Activated CD8-positive, alpha-beta memory T cell treated with anti-CD3 and anti-CD28 coated beads for 48 hours (primary cell): ENCODE data around the gene HMGB2.

Source experiments
- DNase-seq, 3 experiments: peaks; one replicate each; pipeline ENCODE4 v3.0.0-alpha.2; 2020; ENCODE audit warnings: low read depth in 2 of 3, low spot score in 2 of 3

The HMGB2 gene

DNA sequence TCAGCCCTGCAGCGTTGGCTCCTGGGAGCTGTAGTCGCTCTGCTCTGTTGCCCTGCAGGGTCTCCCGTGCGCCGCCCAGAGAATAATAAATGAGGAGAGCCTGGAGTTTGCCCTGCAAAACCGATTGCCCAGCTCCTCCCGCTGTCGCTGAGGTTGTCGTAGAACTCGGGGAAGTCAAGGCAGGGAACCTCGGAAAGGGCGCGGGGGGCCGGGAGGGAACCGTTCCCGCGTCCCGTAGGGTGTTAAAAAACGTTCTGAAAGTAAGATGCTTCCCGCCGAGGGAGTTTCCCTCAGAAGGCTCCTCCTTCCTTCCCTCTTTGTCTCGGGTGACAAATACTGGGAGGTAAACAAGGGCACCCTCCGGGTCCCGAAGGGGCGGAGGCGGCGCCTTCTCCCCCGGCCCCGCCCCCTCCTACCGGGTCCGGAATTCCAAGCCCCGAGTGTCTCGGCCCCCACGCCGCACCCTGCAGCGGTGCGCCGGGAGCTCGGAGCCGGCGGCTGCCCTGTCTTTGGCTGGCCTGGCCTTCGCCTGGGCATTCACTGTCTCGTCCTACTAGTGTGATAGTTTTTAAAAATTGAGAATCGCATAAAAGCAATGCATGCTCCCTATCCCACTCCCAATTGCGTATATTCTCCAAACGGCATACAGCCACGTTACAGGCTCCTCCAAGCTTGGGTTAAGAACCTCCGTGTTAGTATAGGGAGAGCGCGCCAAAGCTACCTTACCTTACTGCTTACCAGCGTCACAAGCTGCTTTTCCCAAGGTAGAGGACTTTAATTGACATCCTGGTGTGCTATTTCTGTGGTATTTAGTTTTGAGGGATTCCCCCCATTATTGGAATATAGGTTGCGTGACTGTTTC lies 964 bp upstream of the HMGB2 start:
- DNase-seq: no peak

DNA sequence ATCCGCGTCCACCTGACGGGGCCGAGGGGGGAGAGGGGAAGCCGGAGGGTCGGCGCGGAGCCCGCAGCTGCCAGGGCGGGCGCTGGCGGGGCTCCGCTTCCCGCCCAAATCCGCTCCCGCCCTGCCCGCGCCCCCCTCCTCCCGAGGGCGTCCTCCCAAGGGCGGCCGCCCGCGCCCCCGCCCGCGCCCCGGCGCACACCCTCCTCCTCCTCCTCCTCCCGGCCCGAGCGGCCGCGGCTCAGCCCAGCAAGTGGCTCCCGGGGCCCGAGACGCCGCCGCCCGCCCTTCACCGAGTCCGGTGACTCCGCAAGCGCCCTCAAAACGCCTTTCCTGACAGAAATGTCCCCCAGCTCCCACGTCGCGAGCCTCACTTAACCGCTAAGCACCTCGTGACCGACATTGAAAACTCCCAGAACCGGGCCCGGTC lies 487 bp downstream of the HMGB2 start:
- DNase-seq: peak in 2 of 3 experiments; percentile 4 to 14

DNA sequence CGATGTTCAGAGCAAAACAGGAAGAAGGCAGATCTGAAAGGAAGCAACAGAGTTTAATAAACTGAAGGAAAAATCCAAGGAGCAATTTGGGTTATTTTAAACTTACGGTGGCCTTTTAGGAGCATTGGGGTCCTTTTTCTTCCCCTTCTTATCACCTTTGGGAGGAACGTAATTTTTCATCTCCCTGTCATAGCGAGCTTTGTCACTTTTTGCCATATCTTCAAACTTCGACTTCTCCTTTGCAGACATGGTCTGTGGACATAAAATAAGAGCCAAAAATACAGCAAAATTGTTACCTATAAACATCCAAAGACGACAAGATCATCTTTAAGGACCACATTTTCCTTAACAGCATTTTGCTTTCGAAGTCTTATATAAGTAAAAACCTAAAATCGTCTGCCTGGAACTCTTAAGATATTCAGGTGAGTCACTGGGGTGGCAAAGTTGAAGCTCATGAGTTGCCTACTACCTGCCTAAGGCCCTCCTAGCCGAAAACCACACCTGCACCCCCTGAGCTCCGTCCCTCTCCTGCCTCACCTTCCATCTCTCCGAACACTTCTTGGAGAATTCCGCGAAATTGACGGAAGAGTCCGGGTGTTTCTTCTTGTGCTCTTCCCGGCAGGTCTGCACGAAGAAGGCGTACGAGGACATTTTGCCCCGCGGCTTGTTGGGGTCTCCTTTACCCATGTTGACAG lies 1.0 kb downstream of the HMGB2 start:
- no peak for DNase-seq

- DNase-seq: no peak
Measured at GRCh38 chr4:173332021-173332487, 2.1 kb downstream of the HMGB2 start.

- no peak for DNase-seq
Measured at GRCh38 chr4:173330590-173330989, 3.6 kb downstream of the HMGB2 start.

DNA sequence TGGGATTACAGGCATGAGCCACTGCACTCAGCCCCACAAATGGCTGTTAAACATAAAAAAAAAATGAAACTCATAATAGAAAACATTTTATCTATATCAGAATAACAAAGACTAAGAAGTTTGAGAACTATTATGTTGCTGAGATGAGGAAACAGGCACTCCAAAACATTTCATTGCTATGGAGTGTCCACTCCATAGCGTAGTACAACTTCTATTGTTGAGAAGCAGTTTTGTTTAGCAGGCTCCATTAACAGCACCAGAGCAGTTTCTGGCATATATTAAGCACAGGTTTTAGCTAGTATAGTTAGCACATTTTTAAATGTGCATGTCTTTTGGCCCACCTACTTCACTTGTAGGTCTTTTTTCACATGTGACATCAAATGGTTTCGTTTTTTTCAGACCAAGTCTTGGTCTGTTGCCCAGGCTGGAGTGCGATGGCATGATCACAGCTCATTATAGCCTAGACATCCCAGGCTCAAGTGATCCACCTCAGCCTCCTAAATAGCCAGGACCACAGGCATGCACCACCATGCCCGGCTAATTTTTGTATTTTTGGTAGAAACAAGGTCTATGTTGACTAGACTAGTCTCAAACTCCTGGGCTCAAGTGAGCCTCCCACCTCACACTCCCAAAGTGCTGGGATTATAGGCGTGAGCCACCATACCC lies 5.8 kb downstream of the HMGB2 start:
- no peak for DNase-seq

- no peak for DNase-seq
Measured at GRCh38 chr4:173325007-173325736, 9.0 kb downstream of the HMGB2 start.

DNA sequence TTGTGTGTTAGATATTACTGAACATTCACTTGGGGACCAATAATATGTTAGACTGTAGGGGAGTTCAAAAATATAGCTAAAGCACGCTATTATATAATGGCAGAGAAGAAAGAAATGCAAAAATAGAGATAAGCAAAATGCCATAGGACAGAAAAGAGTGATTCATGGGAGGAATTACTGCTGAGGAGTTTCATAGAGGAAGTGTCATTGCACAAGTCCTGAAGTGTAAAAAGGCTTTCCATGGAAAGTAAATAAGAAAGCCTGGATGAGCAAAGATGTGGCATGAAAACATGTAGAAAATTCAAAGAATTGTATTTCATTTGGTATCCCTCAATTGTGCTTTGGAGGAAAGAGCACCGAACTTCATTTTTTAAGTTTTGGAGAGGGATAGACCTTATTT lies 14.5 kb downstream of the HMGB2 start:
- no peak for DNase-seq

DNA sequence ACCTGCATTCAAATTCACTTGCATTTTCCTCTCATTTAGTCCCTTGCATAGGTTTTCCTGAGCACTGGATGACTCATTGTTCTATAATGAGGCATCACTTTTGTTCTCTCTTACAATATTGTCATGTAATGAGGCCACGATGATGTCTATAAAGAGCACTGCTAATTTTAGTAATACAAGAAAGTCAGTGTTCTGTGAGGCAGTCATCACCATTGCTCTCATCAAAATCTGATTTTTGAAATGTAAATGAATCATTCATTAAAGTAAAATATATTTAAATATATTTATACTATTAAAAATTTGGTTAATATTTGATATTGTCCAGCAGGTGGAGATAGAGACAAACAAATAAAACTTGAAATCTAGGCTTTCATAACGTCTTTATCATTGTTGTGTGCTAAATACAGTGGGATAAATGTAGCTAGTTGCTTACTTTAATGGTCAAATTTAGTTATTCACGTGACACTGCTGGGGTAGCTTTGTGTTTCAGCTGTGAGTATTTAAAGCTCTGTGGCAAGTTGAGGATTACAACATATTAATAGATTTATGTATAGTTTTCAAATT lies 15.4 kb downstream of the HMGB2 start:
- DNase-seq: no peak

DNA sequence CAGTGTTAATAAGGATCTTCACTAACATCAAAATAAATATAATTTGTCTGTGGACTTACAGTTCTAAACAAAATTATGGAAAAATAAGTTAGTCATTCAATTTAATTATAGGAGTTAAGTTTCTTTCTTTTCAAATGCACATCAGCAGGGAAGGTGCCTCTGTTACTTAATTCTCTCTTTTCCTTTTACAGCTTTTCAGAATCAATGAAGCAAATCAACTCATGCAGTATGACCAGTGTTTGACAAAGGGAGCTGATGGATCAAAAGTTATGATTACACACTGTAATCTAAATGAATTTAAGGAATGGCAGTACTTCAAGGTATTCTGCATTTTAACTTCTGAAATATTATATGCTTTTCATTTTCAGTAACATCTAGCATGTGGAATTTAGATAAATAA lies 15.9 kb downstream of the HMGB2 start:
- no peak for DNase-seq

GRCh38 chr4:173317004-173317403 lies 17.2 kb downstream of the HMGB2 start:
- DNase-seq: no peak

DNA sequence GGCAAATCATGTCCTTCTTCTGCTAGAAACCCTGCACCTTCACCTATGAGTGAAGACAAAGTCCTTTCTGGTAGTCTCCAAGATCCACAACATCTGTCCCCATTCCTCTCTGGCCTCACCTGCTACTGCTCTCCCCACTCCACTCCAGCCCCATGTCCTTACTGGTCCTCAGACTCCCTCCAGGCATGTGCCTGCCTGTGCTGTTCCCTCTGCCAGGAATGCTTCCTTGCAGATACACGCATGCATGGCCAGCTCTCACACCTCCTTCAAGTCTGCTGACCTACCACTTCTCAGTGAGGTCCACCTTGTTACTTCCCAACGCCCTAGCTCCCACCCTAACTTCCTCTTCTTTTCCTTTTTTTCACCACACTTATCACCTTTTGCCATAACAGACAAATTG lies 18.1 kb downstream of the HMGB2 start:
- no peak for DNase-seq

DNA sequence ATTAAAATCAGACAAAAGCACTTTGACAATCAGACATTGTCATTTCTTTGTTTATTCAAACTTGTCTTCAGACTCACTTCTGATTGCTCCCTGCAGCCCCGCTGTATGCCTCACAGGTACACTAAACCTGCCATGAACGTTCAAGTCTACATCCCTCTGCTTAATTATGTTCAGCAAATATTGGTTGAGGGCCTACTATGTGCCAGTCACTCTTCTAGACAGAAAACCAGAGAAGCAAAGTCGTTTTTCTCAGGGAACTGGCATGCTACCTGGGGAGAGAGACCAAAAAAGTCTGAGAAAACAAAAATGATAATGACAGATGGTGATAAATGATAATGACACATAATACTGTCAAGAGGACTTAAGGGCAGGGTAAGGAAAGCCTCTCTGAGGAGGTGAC lies 19.4 kb downstream of the HMGB2 start:
- DNase-seq: no peak

- DNase-seq: no peak
Measured at GRCh38 chr4:173311368-173311767, 22.8 kb downstream of the HMGB2 start.

DNA sequence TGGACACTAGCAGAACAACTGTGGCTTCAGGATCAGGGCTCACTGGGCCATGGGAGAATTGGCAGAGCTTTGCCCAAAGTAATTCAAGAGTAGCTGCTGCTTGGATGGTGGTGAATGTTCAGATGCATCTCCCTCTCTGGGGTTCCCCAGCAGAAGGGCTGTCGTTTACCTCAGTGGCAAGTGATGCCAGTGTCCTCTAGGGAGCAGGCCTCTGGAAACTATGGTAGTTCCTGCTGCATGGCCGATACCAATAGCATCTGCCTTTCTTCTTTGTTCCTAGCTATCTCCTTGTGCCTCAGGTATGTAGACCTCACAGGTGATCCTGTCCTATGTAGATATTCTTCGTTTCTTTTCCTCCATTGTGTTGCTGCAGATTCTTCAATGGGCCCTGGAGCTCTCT lies 26.4 kb downstream of the HMGB2 start:
- DNase-seq: no peak

DNA sequence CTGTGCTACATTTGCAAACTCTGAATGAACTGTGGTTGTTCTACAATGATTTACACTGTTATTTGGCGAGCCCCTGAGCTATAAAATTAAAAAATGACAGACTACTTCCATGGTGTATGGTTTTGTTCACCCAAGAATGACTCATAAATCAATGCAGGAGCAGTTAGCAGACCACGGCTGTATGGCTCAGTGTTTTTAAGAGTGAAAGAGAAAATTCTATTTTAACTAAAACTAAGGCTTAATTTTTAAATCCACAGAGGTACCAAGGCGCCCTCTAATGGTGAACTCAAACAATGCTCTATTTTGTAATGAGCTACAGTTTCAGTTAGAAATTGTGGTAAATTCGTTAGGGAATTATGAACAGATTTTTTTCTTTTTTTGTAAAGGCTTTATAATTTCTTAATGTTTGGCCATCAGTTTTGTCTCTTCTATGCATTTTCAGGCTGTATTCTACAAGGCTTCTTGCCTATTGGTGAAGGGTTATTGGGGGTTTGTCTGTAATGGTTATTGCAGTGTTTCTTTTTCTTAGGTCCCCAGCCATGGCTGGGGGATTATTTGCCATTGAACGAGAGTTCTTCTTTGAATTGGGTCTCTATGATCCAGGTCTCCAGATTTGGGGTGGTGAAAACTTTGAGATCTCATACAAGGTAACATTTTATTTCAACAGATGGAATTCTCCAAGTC lies 32.5 kb downstream of the HMGB2 start:
- DNase-seq: no peak

DNA sequence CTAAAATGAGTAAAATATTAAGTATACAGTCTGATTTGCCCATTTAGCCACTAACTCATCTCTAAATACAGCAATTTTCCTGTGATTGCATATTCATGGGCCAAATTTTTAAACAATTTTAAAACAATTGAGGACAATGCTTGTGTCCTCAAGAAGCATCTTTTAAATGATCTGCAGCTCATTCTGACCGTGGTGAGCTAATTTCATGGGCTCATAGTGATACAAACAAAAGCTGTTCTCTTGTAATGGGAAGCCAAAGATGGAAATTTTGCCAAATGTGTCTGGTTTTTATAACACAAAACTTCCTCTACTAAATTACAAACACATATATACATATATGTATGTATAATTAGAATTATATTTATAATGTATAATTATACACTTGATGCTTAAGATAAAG lies 39.7 kb downstream of the HMGB2 start:
- DNase-seq: no peak

DNA sequence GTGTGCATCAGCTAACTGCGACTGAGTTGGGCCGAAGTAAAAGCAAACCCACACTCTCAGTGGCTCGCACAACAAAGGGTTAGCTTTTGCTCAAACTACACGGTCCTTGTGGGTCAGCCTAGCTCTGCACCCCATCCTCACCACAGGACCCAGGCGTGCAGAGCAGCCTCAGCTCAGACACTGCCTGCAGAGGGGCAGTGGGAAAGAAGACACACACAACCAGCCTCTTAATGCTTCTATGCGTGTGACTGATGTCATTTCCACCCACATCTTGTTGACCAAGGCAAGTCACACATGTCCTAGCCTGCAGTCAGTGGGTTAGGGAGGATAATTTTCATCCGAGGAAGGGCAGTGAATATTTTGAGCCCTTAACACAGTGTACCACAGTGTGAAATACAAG lies 40.5 kb downstream of the HMGB2 start:
- DNase-seq: no peak

GRCh38 chr4:173291899-173292298 lies 42.3 kb downstream of the HMGB2 start:
- DNase-seq: no peak

DNA sequence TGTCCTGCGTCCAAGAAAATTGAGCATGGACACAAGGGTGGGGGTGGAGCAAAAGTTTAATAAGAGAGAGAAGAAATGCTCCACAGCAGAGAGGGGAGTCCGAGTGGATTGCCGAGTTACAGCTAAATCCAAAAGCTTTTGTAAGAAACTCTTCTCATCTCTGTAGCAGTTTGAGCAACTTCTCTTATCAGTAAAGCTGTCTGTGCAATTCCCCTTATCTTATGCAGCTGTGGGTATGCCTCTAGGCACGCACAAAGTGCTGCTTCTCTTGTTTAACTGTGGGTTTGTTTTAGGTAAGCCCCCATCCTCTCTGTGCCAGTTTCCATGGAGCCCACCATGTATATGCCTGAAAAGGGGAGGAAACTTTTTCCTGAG lies 44.8 kb downstream of the HMGB2 start:
- no peak for DNase-seq
